NOMO-1 (cell line): ENCODE measurements around the gene ZNF586.
"Not testable (repeated sequence)": the region's sequence is repeated elsewhere in the genome, so short reads cannot be mapped to it uniquely, and the experiment has no call there.

Source experiments
- DNase-seq, 2 experiments: peaks; one replicate each; lab custom pipeline; 2025; ENCODE audit not compliant: unreplicated experiment in 2 of 2; lab: John Stamatoyannopoulos, UW

The ZNF586 gene

GRCh38 chr19:57769345-57770131, at the start of gene ZNF586:
ZNF586 (plus strand) TSS chr19:57769676; CDS start chr19:57769843, 167 bp downstream.
- DNase-seq: peak; percentile 90 to 91

GRCh38 chr19:57719901-57720519, 49.5 kb upstream of the ZNF586 start:
- no peak for DNase-seq

GRCh38 chr19:57720878-57721277, 48.6 kb upstream of the ZNF586 start:
- no peak for DNase-seq

DNA sequence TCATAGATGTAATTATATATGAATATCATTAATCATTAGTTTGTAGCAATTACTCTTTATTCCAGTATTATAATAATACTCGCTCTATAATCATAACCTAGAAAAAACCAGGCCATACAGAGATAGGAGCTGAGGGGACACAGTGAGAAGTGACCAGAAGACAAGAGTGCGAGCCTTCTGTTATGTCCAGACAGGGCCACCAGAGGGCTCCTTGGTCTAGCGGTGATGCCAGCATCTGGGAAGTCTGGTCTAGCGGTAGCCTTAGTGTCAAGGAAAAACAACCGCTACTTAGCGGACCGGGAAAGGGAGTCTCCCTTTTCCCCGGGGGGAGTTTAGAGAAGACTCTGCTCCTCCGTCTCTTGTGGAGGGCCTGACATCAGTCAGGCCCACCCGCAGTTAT, 31.2 kb upstream of the ZNF586 start:
- not testable (repeated sequence) for DNase-seq

GRCh38 chr19:57738770-57739169, 30.7 kb upstream of the ZNF586 start:
- DNase-seq: not testable (repeated sequence)

DNA sequence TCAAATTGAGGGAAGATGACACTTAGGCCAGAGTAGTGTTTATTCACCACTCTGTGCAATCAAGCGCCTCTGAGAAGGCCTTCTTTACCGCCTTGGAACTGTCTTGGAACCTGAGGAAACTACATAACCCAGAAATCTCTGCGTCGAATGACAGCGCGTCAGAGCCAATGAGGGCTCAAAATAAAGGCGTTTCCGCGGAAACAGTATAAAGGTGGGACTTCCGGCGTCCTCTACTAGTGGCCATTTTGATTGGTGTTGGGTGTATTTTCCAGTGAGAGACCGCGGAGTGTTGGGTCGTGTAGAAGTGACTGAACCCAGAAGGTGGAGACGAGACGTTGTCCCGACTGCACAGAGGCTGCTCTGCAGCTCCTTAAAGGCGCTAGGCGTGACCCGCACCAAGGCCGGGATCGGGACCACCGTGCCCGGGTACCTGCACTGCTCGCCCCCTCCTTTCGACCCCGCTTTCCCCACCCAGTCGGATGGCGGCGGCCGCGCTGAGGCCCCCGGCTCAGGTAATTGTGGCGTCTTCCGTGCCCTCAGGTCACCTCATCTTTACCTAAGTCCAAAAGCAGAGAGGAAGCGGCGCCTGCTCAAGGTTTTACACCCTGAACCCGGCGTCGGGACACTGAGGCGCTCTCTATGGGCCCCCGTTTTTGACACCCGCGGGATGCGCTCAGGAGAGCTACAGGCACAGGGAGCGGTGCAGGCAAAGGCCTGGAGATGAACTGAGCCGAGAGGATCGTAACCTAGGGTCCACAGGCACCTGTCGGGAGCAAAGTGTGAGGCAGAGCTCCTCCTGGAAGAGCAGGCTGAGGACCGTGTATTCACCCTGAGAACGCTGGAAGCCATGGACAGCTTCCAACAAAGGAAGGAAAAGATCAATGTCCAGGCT, 22.6 kb upstream of the ZNF586 start, which contains the start of gene ZNF776:
Gene ZNF776, plus strand, starts transcription at position 236 of the 892 bp plus-strand sequence. Its CDS starts 244 bp downstream, at position 480.
- peak; percentile 89 to 92 for DNase-seq

DNA sequence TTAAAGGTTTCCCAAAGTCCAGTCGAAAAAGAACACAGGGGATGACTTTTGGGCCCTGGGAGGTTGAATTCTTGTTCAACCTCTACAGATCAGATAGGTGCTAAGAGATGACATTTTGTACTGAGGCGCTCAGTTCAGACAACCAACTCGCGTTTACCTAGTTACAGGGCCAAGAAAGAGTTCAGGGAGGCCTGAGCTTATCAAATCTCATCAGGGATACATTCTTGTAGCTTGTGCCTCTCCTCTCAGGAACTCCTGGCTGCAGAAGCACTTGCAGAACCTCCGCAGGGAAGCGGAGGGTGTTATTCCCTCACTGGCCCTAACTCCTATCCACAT, 22.0 kb upstream of the ZNF586 start:
- peak in 1 of 2 experiments; percentile 19 for DNase-seq

- DNase-seq: no peak
These were observed 21.4 kb upstream of the ZNF586 start for GRCh38 chr19:57748029-57748428.

- DNase-seq: no peak
These were observed 15.3 kb upstream of the ZNF586 start for GRCh38 chr19:57754091-57754673.

DNA sequence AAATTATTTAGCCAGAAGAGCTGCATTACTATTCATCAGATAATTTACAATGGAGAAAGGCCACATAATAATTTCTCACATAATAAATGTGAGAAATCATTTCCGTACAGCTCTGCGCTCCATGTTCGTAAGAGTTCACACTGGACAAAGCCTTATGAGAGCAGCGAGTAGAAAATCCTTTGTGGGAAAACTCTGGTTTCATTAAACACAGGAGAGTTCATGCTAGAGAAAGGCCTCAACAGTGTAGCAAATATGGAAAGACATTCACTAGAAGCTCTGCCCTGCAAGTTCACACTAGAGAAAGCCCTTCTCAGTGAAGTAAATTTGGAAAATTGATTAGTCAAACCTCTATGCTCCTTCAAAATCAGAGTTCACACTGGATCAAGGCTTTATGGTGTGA, 14.4 kb upstream of the ZNF586 start:
- DNase-seq: no peak

DNA sequence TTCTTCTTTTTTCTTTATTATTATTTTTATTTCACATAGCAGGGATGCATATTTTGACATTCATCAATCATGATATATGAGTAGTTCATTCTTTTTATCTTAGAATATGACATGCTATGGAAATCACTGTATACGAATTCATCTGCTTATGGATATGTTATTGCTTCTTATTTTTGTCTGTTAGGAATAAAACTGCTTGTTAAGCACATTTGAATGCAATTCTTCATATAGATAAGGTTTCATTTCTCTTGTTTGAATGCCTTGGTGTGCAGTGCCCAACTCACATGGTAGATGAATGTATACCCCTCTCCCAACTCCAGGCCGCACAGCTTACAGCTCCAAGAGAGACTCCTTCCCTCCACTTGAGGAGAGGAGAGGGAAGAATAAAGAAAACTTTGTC, 11.5 kb upstream of the ZNF586 start:
- no peak for DNase-seq

- no peak for DNase-seq
These were observed 10.4 kb upstream of the ZNF586 start for GRCh38 chr19:57759096-57759495.

DNA sequence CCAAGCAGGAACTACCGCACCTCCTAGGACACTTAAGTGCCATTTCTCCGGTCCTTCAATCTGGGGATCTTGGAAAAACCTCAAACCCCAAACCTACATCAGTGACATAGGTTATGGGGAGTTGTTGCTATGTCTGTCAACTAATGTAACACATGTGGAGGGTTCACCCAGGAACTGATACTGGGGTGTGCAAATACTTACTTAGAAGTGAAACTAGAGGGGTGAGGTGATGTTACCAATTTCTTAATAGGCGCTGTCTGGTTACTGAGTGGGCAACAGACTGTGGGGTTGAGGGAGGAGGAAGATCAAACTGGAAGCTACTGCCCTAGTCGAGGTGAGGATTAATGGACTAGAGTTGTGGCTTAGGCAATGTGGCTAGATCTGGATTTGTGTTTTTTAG, 1.9 kb downstream of the ZNF586 start:
- no peak for DNase-seq

GRCh38 chr19:57773488-57773887, 4.0 kb downstream of the ZNF586 start:
- no peak for DNase-seq

- no peak for DNase-seq
These were observed 7.4 kb downstream of the ZNF586 start for GRCh38 chr19:57776764-57777296.

- DNase-seq: no peak
These were observed 8.9 kb downstream of the ZNF586 start for GRCh38 chr19:57778336-57778735.

GRCh38 chr19:57779220-57779845, 9.9 kb downstream of the ZNF586 start:
- DNase-seq: no peak

DNA sequence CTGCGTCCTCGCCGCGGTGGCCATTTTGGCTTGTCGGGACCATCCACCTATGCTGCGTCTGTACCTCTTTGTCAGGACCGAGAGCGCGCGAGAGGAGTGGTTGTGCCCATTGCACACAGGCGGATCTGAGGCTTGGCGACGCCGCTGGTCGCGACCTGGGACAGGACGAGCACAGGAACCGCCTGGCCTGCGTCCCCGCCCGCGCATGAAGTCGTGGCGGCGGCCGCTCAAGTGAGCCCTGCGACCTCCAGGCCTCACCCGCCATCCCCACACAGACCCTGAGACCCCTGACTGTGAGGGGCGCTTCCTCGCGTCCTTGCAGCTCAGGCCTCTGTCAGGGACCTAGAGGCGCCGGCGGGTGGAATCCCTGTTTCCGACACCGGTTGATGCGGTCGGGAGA, 16.8 kb downstream of the ZNF586 start:
- no peak for DNase-seq

- no peak for DNase-seq
These were observed 17.4 kb downstream of the ZNF586 start for GRCh38 chr19:57786906-57787305.

- no peak for DNase-seq
These were observed 18.7 kb downstream of the ZNF586 start for GRCh38 chr19:57788114-57788692.
